Measurements from ENCODE around the gene PLOD2.

The PLOD2 gene

GRCh38 chr3:146085678-146086077 is 75.3 kb downstream of the PLOD2 start:
- no peaks in the 10 kb centered on the region for H3K27me3 Mint-ChIP-seq
- H3K4me1 Mint-ChIP-seq: no peaks in the 10 kb centered on the region
- no peaks in the 10 kb centered on the region for H3K9me3 Mint-ChIP-seq
- no peak overlapping the region for H3K27ac Mint-ChIP-seq
- no peak overlapping the region for H3K4me3 Mint-ChIP-seq
- DNase-seq (no peak), ATAC-seq (no peak)
- H3K36me3 Mint-ChIP-seq (ENCODE audit: low read depth): no peaks in the 10 kb centered on the region

DNA sequence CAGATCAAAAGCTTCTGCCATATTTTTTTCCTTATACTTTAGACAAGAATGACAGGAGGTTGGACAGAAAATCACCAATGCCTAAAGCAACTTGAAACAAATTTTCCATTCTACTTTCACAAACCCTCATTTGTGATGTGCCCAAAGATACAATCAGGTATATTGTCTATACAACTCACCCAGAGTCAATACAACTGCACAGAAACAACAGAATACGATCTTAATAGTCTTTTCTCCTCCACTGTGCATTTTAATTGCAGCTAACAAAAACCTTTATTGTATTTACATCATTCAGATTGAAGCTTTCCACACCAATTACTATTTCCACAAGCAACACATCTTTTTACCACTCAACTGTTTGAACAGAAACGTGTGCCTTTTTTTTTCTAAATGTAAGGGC is 80.4 kb downstream of the PLOD2 start:
- ATAC-seq: no peak
- H3K4me1 Mint-ChIP-seq: no peaks in the 10 kb centered on the region

GRCh38 chr3:146078031-146078430 is 83.0 kb downstream of the PLOD2 start:
- DNase-seq (no peak), ATAC-seq (no peak)
- H3K27me3 Mint-ChIP-seq: peaks cover 2% of the 10 kb centered on the region
- H3K4me3 Mint-ChIP-seq: no peak overlapping the region
- no peaks in the 10 kb centered on the region for H3K9me3 Mint-ChIP-seq
- H3K4me1 Mint-ChIP-seq: no peaks in the 10 kb centered on the region
- H3K36me3 Mint-ChIP-seq (ENCODE audit: low read depth): no peaks in the 10 kb centered on the region
- H3K27ac Mint-ChIP-seq: no peak overlapping the region

More for the DNA sequence above, 80.4 kb downstream of the PLOD2 start:
- Mint-ChIP-seq H3K36me3 (ENCODE audit: low read depth) (no peaks in the 10 kb centered on the region), H3K9me3 (no peaks in the 10 kb centered on the region), H3K27me3 (no peaks in the 10 kb centered on the region), H3K27ac (no peak overlapping the region), H3K4me3 (no peak overlapping the region)
- no peak for DNase-seq

GRCh38 chr3:146077181-146077580 is 83.8 kb downstream of the PLOD2 start:
- Mint-ChIP-seq H3K27me3 (peaks cover 2% of the 10 kb centered on the region), H3K27ac (no peak overlapping the region), H3K36me3 (ENCODE audit: low read depth) (no peaks in the 10 kb centered on the region), H3K9me3 (no peaks in the 10 kb centered on the region), H3K4me1 (no peaks in the 10 kb centered on the region), H3K4me3 (no peak overlapping the region)
- DNase-seq: no peak
- no peak for ATAC-seq

GRCh38 chr3:146072824-146073223 is 88.2 kb downstream of the PLOD2 start:
- Mint-ChIP-seq H3K27ac (no peak overlapping the region), H3K36me3 (ENCODE audit: low read depth) (no peaks in the 10 kb centered on the region), H3K4me3 (no peak overlapping the region), H3K4me1 (no peaks in the 10 kb centered on the region), H3K27me3 (peaks cover 2% of the 10 kb centered on the region), H3K9me3 (no peaks in the 10 kb centered on the region)
- DNase-seq: no peak
- ATAC-seq: no peak

DNA sequence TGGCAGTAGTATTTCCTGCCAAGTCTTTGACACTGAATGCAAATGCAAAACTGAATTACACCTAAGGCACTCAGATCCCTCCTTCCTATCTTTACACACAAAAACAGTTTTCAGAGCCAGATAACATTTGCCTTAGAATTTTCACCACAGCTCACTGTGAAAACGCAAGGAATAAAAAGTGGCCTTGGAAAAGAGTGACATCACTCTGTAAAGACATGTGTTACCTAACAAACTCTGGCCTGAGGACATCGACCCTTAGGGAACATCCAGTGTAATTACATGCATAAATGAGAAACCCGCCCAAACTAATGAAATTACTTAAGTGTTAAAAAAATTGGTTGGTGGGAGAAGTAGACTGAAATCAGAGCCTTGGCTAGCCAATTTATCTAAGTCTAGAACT is 88.9 kb downstream of the PLOD2 start:
- Mint-ChIP-seq H3K36me3 (ENCODE audit: low read depth) (no peaks in the 10 kb centered on the region), H3K27ac (no peak overlapping the region), H3K4me1 (no peaks in the 10 kb centered on the region), H3K9me3 (no peaks in the 10 kb centered on the region), H3K27me3 (peaks cover 2% of the 10 kb centered on the region), H3K4me3 (no peak overlapping the region)
- ATAC-seq: no peak
- no peak for DNase-seq

DNA sequence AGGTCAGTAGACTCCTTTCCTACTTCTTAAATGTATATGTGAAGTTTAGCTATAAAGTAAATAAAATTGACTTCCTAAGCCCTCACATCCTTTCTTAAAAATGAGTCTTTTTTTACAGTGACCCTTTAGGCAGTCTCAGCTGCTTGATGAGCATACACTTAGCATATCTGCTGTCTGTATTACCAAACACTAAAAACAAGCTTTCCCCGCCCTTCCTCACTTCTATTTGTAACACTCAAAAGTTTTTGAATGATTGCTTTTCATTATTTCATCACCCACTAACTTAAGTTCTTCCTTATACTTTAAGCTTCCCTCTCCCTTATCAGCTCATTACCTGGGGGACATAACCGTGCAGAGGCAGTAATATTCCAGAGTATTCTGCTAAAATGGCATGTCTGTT is 89.4 kb downstream of the PLOD2 start:
- no peak for DNase-seq
- Mint-ChIP-seq H3K36me3 (ENCODE audit: low read depth) (no peaks in the 10 kb centered on the region), H3K27ac (no peak overlapping the region), H3K9me3 (no peaks in the 10 kb centered on the region), H3K4me1 (no peaks in the 10 kb centered on the region), H3K27me3 (peaks cover 2% of the 10 kb centered on the region), H3K4me3 (no peak overlapping the region)
- ATAC-seq: no peak

- H3K27me3 Mint-ChIP-seq: no peaks in the 10 kb centered on the region
- no peak for DNase-seq
- H3K4me3 Mint-ChIP-seq: no peak overlapping the region
- no peak overlapping the region for H3K27ac Mint-ChIP-seq
- ATAC-seq: no peak
- H3K36me3 Mint-ChIP-seq (ENCODE audit: low read depth): no peaks in the 10 kb centered on the region
- no peaks in the 10 kb centered on the region for H3K9me3 Mint-ChIP-seq
- H3K4me1 Mint-ChIP-seq: no peaks in the 10 kb centered on the region
Measured at GRCh38 chr3:146067048-146067447, 93.9 kb downstream of the PLOD2 start.

DNA sequence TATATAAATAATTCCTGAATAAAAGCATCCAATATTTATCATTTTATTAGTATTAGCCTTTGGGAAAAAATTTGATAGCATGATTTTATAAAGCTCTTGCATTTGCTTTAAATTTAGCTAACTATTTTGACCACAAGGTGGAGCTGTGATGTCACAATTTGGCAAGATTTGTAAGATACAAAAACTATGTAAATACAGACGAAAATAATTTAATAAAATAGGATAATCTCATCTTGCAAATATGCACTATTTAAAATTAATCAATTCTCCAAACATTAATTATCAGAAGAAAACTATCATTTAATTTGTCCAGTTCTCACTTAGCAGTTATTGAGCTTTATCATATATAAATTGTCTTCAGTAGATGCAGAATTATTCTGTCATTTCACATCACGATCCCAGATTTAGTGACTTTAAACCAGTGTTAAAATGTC is 95.4 kb downstream of the PLOD2 start:
- Mint-ChIP-seq H3K36me3 (ENCODE audit: low read depth) (no peaks in the 10 kb centered on the region), H3K27me3 (no peaks in the 10 kb centered on the region), H3K4me3 (no peak overlapping the region), H3K4me1 (no peaks in the 10 kb centered on the region), H3K9me3 (no peaks in the 10 kb centered on the region), H3K27ac (no peak overlapping the region)
- no peak for ATAC-seq
- DNase-seq: no peak

GRCh38 chr3:146058241-146058640 is 102.7 kb downstream of the PLOD2 start:
- no peaks in the 10 kb centered on the region for H3K27me3 Mint-ChIP-seq
- DNase-seq (no peak), ATAC-seq (no peak)
- H3K4me3 Mint-ChIP-seq: no peak overlapping the region
- H3K27ac Mint-ChIP-seq: no peak overlapping the region
- no peaks in the 10 kb centered on the region for H3K9me3 Mint-ChIP-seq
- no peaks in the 10 kb centered on the region for H3K36me3 Mint-ChIP-seq (ENCODE audit: low read depth)
- H3K4me1 Mint-ChIP-seq: no peaks in the 10 kb centered on the region

DNA sequence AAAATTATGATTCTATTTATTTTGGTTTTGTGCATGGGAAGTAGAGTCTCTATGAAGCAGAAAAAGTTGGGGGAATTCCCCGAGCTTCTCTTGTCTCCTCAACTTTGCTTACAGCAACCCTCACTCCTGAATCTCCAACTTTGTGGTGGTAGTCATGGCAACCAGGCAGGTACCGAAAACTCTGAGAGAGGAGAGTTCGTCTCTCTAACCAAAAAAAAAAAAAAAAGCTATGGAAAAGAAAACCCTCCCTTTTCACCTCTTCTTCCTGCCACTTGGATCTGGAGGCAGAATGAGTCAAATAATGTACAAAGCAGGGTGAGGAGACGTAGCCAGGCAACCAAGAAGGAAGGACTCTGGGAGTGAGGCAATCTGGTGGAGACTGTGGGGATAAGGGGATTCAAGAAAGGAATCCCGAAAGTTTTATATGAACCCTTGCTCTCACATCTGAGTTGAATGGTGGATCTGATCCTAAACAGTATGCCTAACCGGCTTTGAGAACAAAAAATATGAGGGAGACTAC is 108.1 kb downstream of the PLOD2 start:
- no peaks in the 10 kb centered on the region for H3K9me3 Mint-ChIP-seq
- no peaks in the 10 kb centered on the region for H3K36me3 Mint-ChIP-seq (ENCODE audit: low read depth)
- no peaks in the 10 kb centered on the region for H3K27me3 Mint-ChIP-seq
- ATAC-seq (no peak), DNase-seq (no peak)
- no peak overlapping the region for H3K4me3 Mint-ChIP-seq
- no peaks in the 10 kb centered on the region for H3K4me1 Mint-ChIP-seq
- H3K27ac Mint-ChIP-seq: no peak overlapping the region

GRCh38 chr3:146052056-146052790 is 108.8 kb downstream of the PLOD2 start:
- H3K4me1 Mint-ChIP-seq: no peaks in the 10 kb centered on the region
- no peak for ATAC-seq

GRCh38 chr3:146050691-146051090 is 110.3 kb downstream of the PLOD2 start:
- Mint-ChIP-seq H3K4me1 (no peaks in the 10 kb centered on the region), H3K27ac (no peak overlapping the region), H3K4me3 (no peak overlapping the region), H3K36me3 (ENCODE audit: low read depth) (no peaks in the 10 kb centered on the region), H3K27me3 (no peaks in the 10 kb centered on the region), H3K9me3 (no peaks in the 10 kb centered on the region)
- DNase-seq (no peak), ATAC-seq (no peak)

More at GRCh38 chr3:146052056-146052790, 108.8 kb downstream of the PLOD2 start:
- no peak overlapping the region for H3K27ac Mint-ChIP-seq
- no peak overlapping the region for H3K4me3 Mint-ChIP-seq
- H3K9me3 Mint-ChIP-seq: no peaks in the 10 kb centered on the region
- no peaks in the 10 kb centered on the region for H3K36me3 Mint-ChIP-seq (ENCODE audit: low read depth)
- DNase-seq: no peak
- H3K27me3 Mint-ChIP-seq: no peaks in the 10 kb centered on the region

DNA sequence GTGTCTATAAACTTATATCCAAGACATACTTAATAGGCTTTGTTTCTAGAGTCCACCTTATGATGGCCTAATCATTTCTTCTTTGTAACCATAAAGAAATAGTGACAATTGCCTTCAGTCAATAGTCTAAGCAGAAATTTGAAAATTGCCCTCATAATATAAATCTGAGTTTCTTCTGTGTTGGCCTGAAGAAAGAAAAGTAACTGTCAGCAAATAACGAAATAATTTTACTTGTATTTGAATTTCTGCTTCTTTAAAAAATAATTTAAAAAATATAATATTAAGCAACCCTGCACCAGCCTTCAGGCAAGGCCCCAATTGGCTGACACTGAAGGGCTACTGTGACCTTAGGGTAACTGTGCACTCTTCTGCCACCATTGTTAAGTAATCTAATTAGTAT is 113.5 kb downstream of the PLOD2 start:
- no peak overlapping the region for H3K27ac Mint-ChIP-seq
- H3K4me3 Mint-ChIP-seq: no peak overlapping the region
- no peaks in the 10 kb centered on the region for H3K36me3 Mint-ChIP-seq (ENCODE audit: low read depth)
- DNase-seq: no peak
- ATAC-seq: no peak
- H3K4me1 Mint-ChIP-seq: no peaks in the 10 kb centered on the region
- H3K9me3 Mint-ChIP-seq: no peaks in the 10 kb centered on the region
- no peaks in the 10 kb centered on the region for H3K27me3 Mint-ChIP-seq

DNA sequence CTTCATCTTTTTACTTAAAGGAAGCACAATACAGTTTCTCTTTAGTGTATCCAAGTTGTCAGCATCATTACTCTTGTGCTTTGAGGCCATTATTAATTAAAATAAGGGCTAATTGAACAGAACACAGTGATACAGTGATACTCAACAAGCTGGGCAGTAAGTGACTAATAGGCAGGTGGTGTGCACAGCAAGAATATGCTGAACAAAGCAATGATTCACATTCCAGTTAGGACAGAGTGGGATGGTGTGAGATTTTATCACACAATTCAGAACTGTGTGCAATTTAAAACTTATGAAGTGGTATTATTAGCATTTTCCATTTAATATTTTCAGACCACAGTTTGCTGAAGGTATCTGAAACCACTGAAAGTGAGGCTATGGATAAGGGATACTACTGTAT is 116.9 kb downstream of the PLOD2 start:
- Mint-ChIP-seq H3K27me3 (no peaks in the 10 kb centered on the region), H3K9me3 (no peaks in the 10 kb centered on the region), H3K4me3 (no peak overlapping the region), H3K36me3 (ENCODE audit: low read depth) (no peaks in the 10 kb centered on the region), H3K27ac (no peak overlapping the region), H3K4me1 (no peaks in the 10 kb centered on the region)
- DNase-seq: no peak
- ATAC-seq: no peak

- H3K4me3 Mint-ChIP-seq: no peak overlapping the region
- ATAC-seq: no peak
- H3K27me3 Mint-ChIP-seq: no peaks in the 10 kb centered on the region
- no peaks in the 10 kb centered on the region for H3K36me3 Mint-ChIP-seq (ENCODE audit: low read depth)
- H3K4me1 Mint-ChIP-seq: no peaks in the 10 kb centered on the region
- H3K9me3 Mint-ChIP-seq: no peaks in the 10 kb centered on the region
- no peak overlapping the region for H3K27ac Mint-ChIP-seq
- DNase-seq: no peak
Measured at GRCh38 chr3:146040630-146041029, 120.4 kb downstream of the PLOD2 start.

All from activated naive CD8-positive, alpha-beta T cell treated with anti-CD3 and anti-CD28 coated beads, Interleukin-2, amount 50 U/mL, for 24 hours (primary cell).